Measurements from ENCODE around the gene MS4A4E.

DNA sequence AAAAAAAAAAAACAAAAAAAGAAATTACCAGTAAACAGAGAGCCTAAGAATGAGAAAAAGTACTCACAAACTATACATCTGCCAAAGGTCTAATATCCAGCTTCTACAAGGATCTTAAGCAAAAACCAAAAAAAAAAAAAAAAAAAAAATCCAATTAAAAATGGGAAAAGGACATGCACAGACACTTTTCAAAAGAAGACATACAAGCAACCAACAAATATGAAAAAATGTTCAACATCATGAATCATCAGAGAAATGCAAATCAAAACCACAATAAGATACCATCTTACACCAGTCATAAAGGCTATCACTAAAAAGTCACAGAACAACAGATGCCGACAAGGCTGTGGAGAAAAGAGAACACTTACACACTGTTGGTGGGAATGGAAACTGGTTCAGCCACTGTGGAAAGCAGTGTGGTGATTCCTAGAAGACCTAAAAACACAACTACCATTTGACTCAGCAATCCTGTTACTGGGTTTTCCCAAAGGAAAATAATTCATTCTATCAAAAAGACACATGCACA lies 78.3 kb downstream of the MS4A4E start:
- TF ChIP-seq CTCF (IDR thresholded peaks at IDR 0.05) (no peak), POLR2A (IDR thresholded peaks at IDR 0.05) (no peak), EP300 (IDR thresholded peaks at IDR 0.05) (no peak)
